GM19452 (cell line): Measurements from ENCODE around the gene ZDHHC21.

Source experiments
- ATAC-seq: cut with Tn5 transposase; IDR thresholded peaks from one replicate; pipeline ENCODE4 v1.9.1; 2021; ENCODE audit not compliant: unreplicated experiment

Gene ZDHHC21

GRCh38 chr9:14618836-14619420 lies 74.3 kb downstream of the ZDHHC21 start:
- ATAC-seq: no peak

- peak; percentile 74 for ATAC-seq
Measured at GRCh38 chr9:14616188-14616982, 76.8 kb downstream of the ZDHHC21 start.

GRCh38 chr9:14608540-14608939 lies 84.7 kb downstream of the ZDHHC21 start:
- no peak for ATAC-seq

GRCh38 chr9:14597171-14597799 lies 95.9 kb downstream of the ZDHHC21 start:
- ATAC-seq: no peak

- no peak for ATAC-seq
Measured at GRCh38 chr9:14593406-14593805, 99.8 kb downstream of the ZDHHC21 start.

- no peak for ATAC-seq
Measured at GRCh38 chr9:14591411-14591810, 101.8 kb downstream of the ZDHHC21 start.

- ATAC-seq: peak; percentile 99
Measured at GRCh38 chr9:14585730-14586473, 107.3 kb downstream of the ZDHHC21 start.

- no peak for ATAC-seq
Measured at GRCh38 chr9:14584571-14584970, 108.7 kb downstream of the ZDHHC21 start.

GRCh38 chr9:14578030-14578429 lies 115.2 kb downstream of the ZDHHC21 start:
- no peak for ATAC-seq

- no peak for ATAC-seq
Measured at GRCh38 chr9:14574173-14574572, 119.1 kb downstream of the ZDHHC21 start.

- no peak for ATAC-seq
Measured at GRCh38 chr9:14573319-14573718, 119.9 kb downstream of the ZDHHC21 start.

- no peak for ATAC-seq
Measured at GRCh38 chr9:14565352-14566016, 127.7 kb downstream of the ZDHHC21 start.

GRCh38 chr9:14563902-14564624 lies 129.2 kb downstream of the ZDHHC21 start:
- no peak for ATAC-seq

GRCh38 chr9:14561929-14562405 lies 131.3 kb downstream of the ZDHHC21 start:
- ATAC-seq: no peak
